ENCODE measurements around the gene LCN1.

- no peak for TF ChIP-seq CTCF (IDR thresholded peaks at IDR 0.05)
- no peak for TF ChIP-seq POLR2A (IDR thresholded peaks at IDR 0.05)
Measured at GRCh38 chr9:135512241-135512603, 9.0 kb upstream of the LCN1 start.

Data from thyroid gland (tissue), 4 donors.